Choroid plexus epithelial cell (primary cell): Measurements from ENCODE around the gene TMEM266.

Experiments used
- DNase-seq: peaks from one replicate; pipeline ENCODE4 v3.0.0-alpha.2; 2010; ENCODE audit warnings: low read depth
- H3K4me3 ChIP-seq: 2 replicates; pipeline ENCODE4 v1.5.1; 2011; ENCODE audit warnings: low read depth, mild to moderate bottlenecking, control low read depth, low read length, moderate library complexity
- TF ChIP-seq, protein P1 (sequence below): conservative IDR thresholded peaks from 2 replicates; pipeline ENCODE4 v1.5.1; 2011; ENCODE audit warnings: low read depth, mild to moderate bottlenecking, control low read depth, inconsistent platforms, low read length, moderate library complexity

Gene TMEM266

GRCh38 chr15:76058714-76059319 lies 968 bp upstream of the TMEM266 start:
- TF ChIP-seq, protein P1, sequence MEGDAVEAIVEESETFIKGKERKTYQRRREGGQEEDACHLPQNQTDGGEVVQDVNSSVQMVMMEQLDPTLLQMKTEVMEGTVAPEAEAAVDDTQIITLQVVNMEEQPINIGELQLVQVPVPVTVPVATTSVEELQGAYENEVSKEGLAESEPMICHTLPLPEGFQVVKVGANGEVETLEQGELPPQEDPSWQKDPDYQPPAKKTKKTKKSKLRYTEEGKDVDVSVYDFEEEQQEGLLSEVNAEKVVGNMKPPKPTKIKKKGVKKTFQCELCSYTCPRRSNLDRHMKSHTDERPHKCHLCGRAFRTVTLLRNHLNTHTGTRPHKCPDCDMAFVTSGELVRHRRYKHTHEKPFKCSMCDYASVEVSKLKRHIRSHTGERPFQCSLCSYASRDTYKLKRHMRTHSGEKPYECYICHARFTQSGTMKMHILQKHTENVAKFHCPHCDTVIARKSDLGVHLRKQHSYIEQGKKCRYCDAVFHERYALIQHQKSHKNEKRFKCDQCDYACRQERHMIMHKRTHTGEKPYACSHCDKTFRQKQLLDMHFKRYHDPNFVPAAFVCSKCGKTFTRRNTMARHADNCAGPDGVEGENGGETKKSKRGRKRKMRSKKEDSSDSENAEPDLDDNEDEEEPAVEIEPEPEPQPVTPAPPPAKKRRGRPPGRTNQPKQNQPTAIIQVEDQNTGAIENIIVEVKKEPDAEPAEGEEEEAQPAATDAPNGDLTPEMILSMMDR: peak; percentile 42
- H3K4me3 ChIP-seq: peak overlapping the region; percentile 58
- DNase-seq: peak; percentile 23

DNA sequence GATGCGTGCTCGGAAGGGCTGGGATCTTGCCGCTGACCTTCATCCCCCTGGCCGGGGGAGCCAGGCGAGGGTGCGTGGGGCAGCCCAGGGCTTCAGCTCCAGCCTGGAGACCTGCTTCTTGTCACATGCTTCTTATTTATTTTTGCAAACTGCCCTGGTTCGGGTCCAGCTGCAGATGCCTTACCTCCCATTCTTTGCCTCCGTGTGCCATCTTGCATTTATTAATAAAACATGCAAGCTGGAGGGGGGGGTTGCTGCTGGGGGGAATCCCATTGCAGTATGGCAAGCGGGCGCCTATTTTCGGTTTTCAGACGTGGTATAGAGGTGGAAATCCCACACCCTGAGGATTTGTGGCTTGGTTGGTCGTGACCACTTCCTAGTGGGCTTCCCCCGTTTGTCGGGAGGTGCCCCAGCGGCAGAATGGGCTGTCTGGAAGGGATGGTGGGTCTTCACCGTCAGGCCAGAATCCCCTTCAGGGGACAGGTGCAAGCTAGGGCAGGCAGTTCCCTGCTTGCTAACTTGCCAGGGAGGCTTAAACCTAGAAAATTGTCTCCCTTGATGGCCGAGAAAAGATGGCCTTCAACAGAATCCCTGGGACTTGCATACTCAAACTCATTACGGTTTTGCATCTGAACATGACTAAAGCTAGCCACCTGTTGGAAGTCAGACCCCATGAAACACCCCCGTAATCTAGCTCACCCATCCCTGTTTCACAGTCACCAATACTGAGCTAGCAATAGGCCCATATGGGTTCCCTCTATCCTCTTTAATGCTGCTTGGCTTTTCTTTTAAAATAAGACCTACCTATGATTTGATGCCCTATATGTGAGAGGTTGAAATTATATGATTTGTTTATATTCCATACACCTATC lies 569 bp downstream of the TMEM266 start:
- no peak for DNase-seq
- TF ChIP-seq, protein P1: no peak
- peak overlapping the region; percentile 51 for H3K4me3 ChIP-seq

- TF ChIP-seq, protein P1: no peak
- no peak overlapping the region for H3K4me3 ChIP-seq
- DNase-seq: no peak
These were observed 1.9 kb downstream of the TMEM266 start for GRCh38 chr15:76061700-76062099.

- peak; percentile 63 for DNase-seq
- TF ChIP-seq, protein P1: no peak
- no peak overlapping the region for H3K4me3 ChIP-seq
These were observed 2.5 kb downstream of the TMEM266 start for GRCh38 chr15:76062286-76062685.

DNA sequence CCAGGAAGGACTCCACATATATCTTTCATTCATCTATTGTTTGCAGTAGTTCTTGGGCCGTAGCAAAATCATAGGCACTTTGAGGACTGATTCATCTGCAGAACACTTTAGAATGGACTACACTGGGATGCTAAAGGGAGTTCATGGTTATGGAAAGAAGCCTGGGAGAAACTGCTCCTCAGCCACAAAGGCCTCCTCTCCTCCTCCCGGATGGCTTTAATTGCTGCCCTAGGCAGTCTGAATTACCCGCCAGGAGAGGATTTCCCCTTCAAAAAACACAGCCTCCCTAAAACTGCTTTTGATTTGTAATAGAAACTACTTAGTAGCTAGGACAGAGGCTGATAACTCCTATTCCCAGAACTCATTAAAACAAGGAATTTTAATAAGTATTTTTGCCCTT lies 4.6 kb downstream of the TMEM266 start:
- DNase-seq: no peak
- TF ChIP-seq, protein P1: no peak
- no peak overlapping the region for H3K4me3 ChIP-seq

- no peak overlapping the region for H3K4me3 ChIP-seq
- no peak for DNase-seq
- TF ChIP-seq, protein P1: no peak
These were observed 5.5 kb downstream of the TMEM266 start for GRCh38 chr15:76065245-76065644.
